Neural cell (in vitro differentiated cells): ENCODE data around the gene TK2. TPM values are rescaled to one million over a fixed set of nuclear protein-coding genes. Genes with fewer than 3 reads are reported as not detected.

Experiments
- H2AFZ ChIP-seq: fragments of 200-600, 300-800 bp; sonication (generic), shearing (Covaris generic); 2 replicates; pipeline ENCODE4 v1.6.0; 2014; ENCODE audit warnings: low read depth, mild to moderate bottlenecking, antibody characterized with exemption, low read length, moderate library complexity
- H3F3A ChIP-seq: fragments of 200-600 bp; shearing (Covaris generic); 2 replicates; pipeline ENCODE4 v1.6.1; 2016; ENCODE audit warnings: mild to moderate bottlenecking, moderate library complexity, mixed read lengths, antibody characterized with exemption, low read length; ENCODE audit not compliant: insufficient read depth, poor library complexity, severe bottlenecking
- H3K27ac ChIP-seq: fragments of 200-600, 300-800 bp; sonication (generic), shearing (Covaris generic); 2 replicates; pipeline ENCODE4 v1.5.1; 2014; ENCODE audit warnings: mild to moderate bottlenecking, low read length, moderate library complexity
- H3K27me3 ChIP-seq: fragments of 300-800, 200-600 bp; sonication (generic), shearing (Covaris generic); 2 replicates; pipeline ENCODE4 v1.6.0; 2014; ENCODE audit warnings: mild to moderate bottlenecking, low read depth, low read length, moderate library complexity; ENCODE audit not compliant: insufficient read depth
- H3K36me3 ChIP-seq: fragments of 300-800, 200-600 bp; sonication (generic), shearing (Covaris generic); 2 replicates; pipeline ENCODE4 v1.5.1; 2014; ENCODE audit warnings: mild to moderate bottlenecking, antibody characterized with exemption, low read length, moderate library complexity; ENCODE audit not compliant: insufficient read depth
- H3K4me2 ChIP-seq: fragments of 300-800, 200-600 bp; sonication (generic), shearing (Covaris generic); 2 replicates; pipeline ENCODE4 v1.6.0; 2014; ENCODE audit warnings: mild to moderate bottlenecking, low read length
- H3K4me3 ChIP-seq: fragments of 300-800, 200-600 bp; sonication (generic), shearing (Covaris generic); 2 replicates; pipeline ENCODE4 v1.5.1; 2014; ENCODE audit warnings: mild to moderate bottlenecking, low read length, moderate library complexity
- H3K79me2 ChIP-seq: fragments of 200-600 bp; shearing (Covaris generic); replicated peaks from 2 replicates; pipeline ENCODE4 v1.6.0; 2014; ENCODE audit warnings: mild to moderate bottlenecking, low read length, moderate library complexity; ENCODE audit not compliant: insufficient read depth
- H3K9ac ChIP-seq: fragments of 300-800, 200-600 bp; sonication (generic), shearing (Covaris generic); 2 replicates; pipeline ENCODE4 v1.6.1; 2016; ENCODE audit warnings: mild to moderate bottlenecking, low read length, mixed read lengths
- H3K9me2 ChIP-seq: fragments of 200-600 bp; shearing (Covaris generic); 2 replicates; pipeline ENCODE4 v1.6.1; 2016; ENCODE audit warnings: mild to moderate bottlenecking, low read length, mixed read lengths; ENCODE audit not compliant: insufficient read depth
- H3K9me3 ChIP-seq: fragments of 200-600, 300-800 bp; sonication (generic), shearing (Covaris generic); 2 replicates; pipeline ENCODE4 v1.6.1; 2016; ENCODE audit warnings: mild to moderate bottlenecking, mixed run types, low read length, moderate library complexity, mixed read lengths
- H4K20me1 ChIP-seq: fragments of 200-600 bp; shearing (Covaris generic); 2 replicates; pipeline ENCODE4 v1.6.1; 2016; ENCODE audit warnings: mild to moderate bottlenecking, mixed run types; ENCODE audit not compliant: insufficient read depth
- EP300 ChIP-seq: fragments of 450-650 bp; conservative IDR thresholded peaks from 2 replicates; pipeline ENCODE4 v1.6.1; 2014; ENCODE audit warnings: antibody characterized with exemption, mild to moderate bottlenecking, moderate library complexity; ENCODE audit not compliant: poor library complexity, severe bottlenecking
- EZH2 ChIP-seq: fragments of 200-600, 300-800 bp; shearing (Covaris generic), sonication (generic); IDR thresholded peaks from 2 replicates; pipeline ENCODE4 v1.6.1; 2014; ENCODE audit warnings: antibody characterized with exemption, low read length, borderline replicate concordance, mild to moderate bottlenecking; ENCODE audit not compliant: insufficient read depth, poor library complexity, severe bottlenecking
- MXI1 ChIP-seq: fragments of 450-650 bp; conservative IDR thresholded peaks from 2 replicates; pipeline ENCODE4 v1.6.1; 2014; ENCODE audit warnings: antibody characterized with exemption, mild to moderate bottlenecking; ENCODE audit not compliant: poor library complexity, severe bottlenecking
- POLR2AphosphoS5 ChIP-seq: IDR thresholded peaks from 2 replicates; pipeline ENCODE4 v1.6.1; 2012
- RAD21 ChIP-seq: fragments of 450-650 bp; conservative IDR thresholded peaks from 2 replicates; pipeline ENCODE4 v1.6.1; 2014; ENCODE audit warnings: antibody characterized with exemption, mild to moderate bottlenecking, moderate library complexity
- SMC3 ChIP-seq: fragments of 450-650 bp; conservative IDR thresholded peaks from 2 replicates; pipeline ENCODE4 v1.6.1; 2014; ENCODE audit warnings: antibody characterized with exemption, mild to moderate bottlenecking, moderate library complexity; ENCODE audit not compliant: poor library complexity
- TAF1 ChIP-seq: IDR thresholded peaks from 2 replicates; pipeline ENCODE4 v1.6.1; 2012; ENCODE audit warnings: low read depth
- polyA plus RNA-seq: library from polyadenylated mRNA; depleted of rRNA; stranded (reverse); fragments of >200 nt; gene quantifications from 2 replicates; pipeline ENCODE4 v1.2.3, GENCODE V29; 2014
- TF ChIP-seq, protein P1 (sequence below): IDR thresholded peaks from 2 replicates; pipeline ENCODE4 v1.6.1; 2012; ENCODE audit warnings: borderline replicate concordance
- TF ChIP-seq, protein P2 (sequence below): fragments of 450-650 bp; IDR thresholded peaks from 2 replicates; pipeline ENCODE4 v1.5.1; 2014; ENCODE audit warnings: antibody characterized with exemption, mild to moderate bottlenecking, moderate library complexity; ENCODE audit not compliant: poor library complexity, severe bottlenecking

The TK2 gene
- polyA plus RNA-seq, 1 donor from 2014 or later = 15.9 TPM

DNA sequence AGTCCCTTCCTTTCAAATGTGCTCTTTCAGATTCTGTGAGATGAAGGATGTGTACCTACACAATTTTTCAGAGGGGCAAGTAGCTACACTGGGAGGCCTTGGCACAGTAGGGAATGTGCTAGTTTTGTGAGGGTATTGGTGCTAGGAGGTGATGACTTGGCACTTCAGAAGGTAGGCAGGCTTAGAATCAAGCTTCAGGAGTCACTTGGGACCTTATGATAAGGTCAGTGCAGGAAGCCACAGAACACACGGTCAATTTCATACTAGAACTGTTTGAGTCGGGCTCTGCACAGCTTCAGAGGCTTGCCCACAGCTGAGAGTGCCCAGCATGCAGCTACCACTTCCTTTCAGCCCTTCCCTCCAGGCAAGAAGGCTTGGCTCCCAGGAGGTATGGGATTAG, 22.4 kb upstream of the TK2 start:
- Histone ChIP-seq H3F3A (no peaks in the 10 kb centered on the region), H3K79me2 (no peaks in the 10 kb centered on the region)

DNA sequence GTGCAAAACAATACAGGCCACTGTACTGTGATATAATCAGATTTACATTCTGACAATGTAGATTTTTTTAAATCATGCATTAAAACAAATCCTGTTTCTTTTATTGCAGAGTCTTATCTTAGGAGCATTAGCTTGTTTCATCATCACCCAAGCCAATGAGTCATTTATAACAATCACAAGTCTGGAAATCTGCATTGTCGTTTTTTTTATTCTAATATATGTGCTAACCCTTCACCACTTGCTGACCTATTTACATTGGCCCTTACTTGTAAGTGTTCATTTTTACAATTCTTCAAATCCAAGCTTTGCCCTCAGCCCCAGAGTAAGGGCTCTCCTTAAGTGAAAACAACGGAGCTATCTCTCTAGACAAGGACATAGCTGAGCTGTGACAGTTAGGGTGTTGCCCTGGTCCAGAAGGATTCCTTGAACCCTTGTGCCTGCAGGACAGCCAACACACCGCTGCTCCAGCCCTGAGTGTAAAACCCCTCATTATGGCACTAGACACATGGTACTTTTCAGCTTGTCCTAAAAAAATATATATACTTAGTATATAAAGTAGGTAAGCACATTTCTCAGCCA, 20.0 kb upstream of the TK2 start:
- Histone ChIP-seq H3K27ac (no peak overlapping the region), H3K9me2 (no peaks in the 10 kb centered on the region), H3K27me3 (no peaks in the 10 kb centered on the region), H3K4me3 (no peak overlapping the region), H2AFZ (no peak overlapping the region), H3K36me3 (no peaks in the 10 kb centered on the region), H3K9ac (no peak overlapping the region), H3K4me2 (no peak overlapping the region), H3K79me2 (no peaks in the 10 kb centered on the region), H3K9me3 (no peaks in the 10 kb centered on the region), H4K20me1 (no peaks in the 10 kb centered on the region), H3F3A (no peaks in the 10 kb centered on the region)
- TF ChIP-seq EZH2 (no peak), EP300 (no peak), TAF1 (no peak), SMC3 (no peak), POLR2AphosphoS5 (no peak), MXI1 (no peak), RAD21 (no peak)
- TF ChIP-seq, protein P1, sequence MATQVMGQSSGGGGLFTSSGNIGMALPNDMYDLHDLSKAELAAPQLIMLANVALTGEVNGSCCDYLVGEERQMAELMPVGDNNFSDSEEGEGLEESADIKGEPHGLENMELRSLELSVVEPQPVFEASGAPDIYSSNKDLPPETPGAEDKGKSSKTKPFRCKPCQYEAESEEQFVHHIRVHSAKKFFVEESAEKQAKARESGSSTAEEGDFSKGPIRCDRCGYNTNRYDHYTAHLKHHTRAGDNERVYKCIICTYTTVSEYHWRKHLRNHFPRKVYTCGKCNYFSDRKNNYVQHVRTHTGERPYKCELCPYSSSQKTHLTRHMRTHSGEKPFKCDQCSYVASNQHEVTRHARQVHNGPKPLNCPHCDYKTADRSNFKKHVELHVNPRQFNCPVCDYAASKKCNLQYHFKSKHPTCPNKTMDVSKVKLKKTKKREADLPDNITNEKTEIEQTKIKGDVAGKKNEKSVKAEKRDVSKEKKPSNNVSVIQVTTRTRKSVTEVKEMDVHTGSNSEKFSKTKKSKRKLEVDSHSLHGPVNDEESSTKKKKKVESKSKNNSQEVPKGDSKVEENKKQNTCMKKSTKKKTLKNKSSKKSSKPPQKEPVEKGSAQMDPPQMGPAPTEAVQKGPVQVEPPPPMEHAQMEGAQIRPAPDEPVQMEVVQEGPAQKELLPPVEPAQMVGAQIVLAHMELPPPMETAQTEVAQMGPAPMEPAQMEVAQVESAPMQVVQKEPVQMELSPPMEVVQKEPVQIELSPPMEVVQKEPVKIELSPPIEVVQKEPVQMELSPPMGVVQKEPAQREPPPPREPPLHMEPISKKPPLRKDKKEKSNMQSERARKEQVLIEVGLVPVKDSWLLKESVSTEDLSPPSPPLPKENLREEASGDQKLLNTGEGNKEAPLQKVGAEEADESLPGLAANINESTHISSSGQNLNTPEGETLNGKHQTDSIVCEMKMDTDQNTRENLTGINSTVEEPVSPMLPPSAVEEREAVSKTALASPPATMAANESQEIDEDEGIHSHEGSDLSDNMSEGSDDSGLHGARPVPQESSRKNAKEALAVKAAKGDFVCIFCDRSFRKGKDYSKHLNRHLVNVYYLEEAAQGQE = no peak
- TF ChIP-seq, protein P2, sequence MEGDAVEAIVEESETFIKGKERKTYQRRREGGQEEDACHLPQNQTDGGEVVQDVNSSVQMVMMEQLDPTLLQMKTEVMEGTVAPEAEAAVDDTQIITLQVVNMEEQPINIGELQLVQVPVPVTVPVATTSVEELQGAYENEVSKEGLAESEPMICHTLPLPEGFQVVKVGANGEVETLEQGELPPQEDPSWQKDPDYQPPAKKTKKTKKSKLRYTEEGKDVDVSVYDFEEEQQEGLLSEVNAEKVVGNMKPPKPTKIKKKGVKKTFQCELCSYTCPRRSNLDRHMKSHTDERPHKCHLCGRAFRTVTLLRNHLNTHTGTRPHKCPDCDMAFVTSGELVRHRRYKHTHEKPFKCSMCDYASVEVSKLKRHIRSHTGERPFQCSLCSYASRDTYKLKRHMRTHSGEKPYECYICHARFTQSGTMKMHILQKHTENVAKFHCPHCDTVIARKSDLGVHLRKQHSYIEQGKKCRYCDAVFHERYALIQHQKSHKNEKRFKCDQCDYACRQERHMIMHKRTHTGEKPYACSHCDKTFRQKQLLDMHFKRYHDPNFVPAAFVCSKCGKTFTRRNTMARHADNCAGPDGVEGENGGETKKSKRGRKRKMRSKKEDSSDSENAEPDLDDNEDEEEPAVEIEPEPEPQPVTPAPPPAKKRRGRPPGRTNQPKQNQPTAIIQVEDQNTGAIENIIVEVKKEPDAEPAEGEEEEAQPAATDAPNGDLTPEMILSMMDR = no peak

More for the DNA sequence above, 22.4 kb upstream of the TK2 start:
- Histone ChIP-seq H3K4me3 (no peak overlapping the region), H3K36me3 (no peaks in the 10 kb centered on the region), H3K4me2 (no peak overlapping the region), H3K9me2 (no peaks in the 10 kb centered on the region), H3K9me3 (no peaks in the 10 kb centered on the region), H2AFZ (no peak overlapping the region), H3K27me3 (no peaks in the 10 kb centered on the region), H4K20me1 (no peaks in the 10 kb centered on the region), H3K9ac (no peak overlapping the region), H3K27ac (no peak overlapping the region)
- no peak for TF ChIP-seq POLR2AphosphoS5
- TF ChIP-seq TAF1 = no peak
- no peak for TF ChIP-seq RAD21
- TF ChIP-seq, protein P1 = no peak
- no peak for TF ChIP-seq SMC3
- no peak for TF ChIP-seq MXI1
- TF ChIP-seq, protein P2 = no peak
- TF ChIP-seq EP300 = no peak
- TF ChIP-seq EZH2 = no peak
